NB4 (cell line): Measurements from ENCODE around the gene SLC20A1.

ENCODE experiments used
- POLR2A ChIP-seq: IDR thresholded peaks from 2 replicates; pipeline ENCODE4 v1.6.1; 2011; ENCODE audit warnings: mild to moderate bottlenecking; ENCODE audit not compliant: insufficient read length; ENCODE audit errors: extremely low read depth
- TF ChIP-seq, protein P1 (sequence below): IDR thresholded peaks from one replicate; pipeline ENCODE4 v1.5.1; 2012; ENCODE audit warnings: low read depth, low read length

GRCh38 chr2:112686348-112687217 is 40.8 kb downstream of the SLC20A1 start:
- no peak for TF ChIP-seq POLR2A
- TF ChIP-seq, protein P1, sequence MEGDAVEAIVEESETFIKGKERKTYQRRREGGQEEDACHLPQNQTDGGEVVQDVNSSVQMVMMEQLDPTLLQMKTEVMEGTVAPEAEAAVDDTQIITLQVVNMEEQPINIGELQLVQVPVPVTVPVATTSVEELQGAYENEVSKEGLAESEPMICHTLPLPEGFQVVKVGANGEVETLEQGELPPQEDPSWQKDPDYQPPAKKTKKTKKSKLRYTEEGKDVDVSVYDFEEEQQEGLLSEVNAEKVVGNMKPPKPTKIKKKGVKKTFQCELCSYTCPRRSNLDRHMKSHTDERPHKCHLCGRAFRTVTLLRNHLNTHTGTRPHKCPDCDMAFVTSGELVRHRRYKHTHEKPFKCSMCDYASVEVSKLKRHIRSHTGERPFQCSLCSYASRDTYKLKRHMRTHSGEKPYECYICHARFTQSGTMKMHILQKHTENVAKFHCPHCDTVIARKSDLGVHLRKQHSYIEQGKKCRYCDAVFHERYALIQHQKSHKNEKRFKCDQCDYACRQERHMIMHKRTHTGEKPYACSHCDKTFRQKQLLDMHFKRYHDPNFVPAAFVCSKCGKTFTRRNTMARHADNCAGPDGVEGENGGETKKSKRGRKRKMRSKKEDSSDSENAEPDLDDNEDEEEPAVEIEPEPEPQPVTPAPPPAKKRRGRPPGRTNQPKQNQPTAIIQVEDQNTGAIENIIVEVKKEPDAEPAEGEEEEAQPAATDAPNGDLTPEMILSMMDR, result no peak
